Rectal smooth muscle tissue (tissue), 1 donor: ENCODE measurements around the gene SLC25A24.

ENCODE experiments used
- H3K27ac ChIP-seq: one replicate; pipeline ENCODE4 v1.7.0; 2013; ENCODE audit warnings: low read depth, low read length, inconsistent platforms
- H3K27me3 ChIP-seq: one replicate; pipeline ENCODE4 v1.7.0; 2013; ENCODE audit warnings: low read length; ENCODE audit not compliant: control insufficient read depth, insufficient read depth
- H3K36me3 ChIP-seq: one replicate; pipeline ENCODE4 v1.7.0; 2013; ENCODE audit warnings: low read length; ENCODE audit not compliant: control insufficient read depth, insufficient read depth
- H3K4me1 ChIP-seq: one replicate; pipeline ENCODE4 v1.7.0; 2013; ENCODE audit warnings: low read length; ENCODE audit not compliant: control insufficient read depth, insufficient read depth
- H3K4me3 ChIP-seq: one replicate; pipeline ENCODE4 v1.7.0; 2013; ENCODE audit warnings: low read length
- H3K9ac ChIP-seq: one replicate; pipeline ENCODE4 v1.7.0; 2013; ENCODE audit warnings: low read length

The SLC25A24 gene

DNA sequence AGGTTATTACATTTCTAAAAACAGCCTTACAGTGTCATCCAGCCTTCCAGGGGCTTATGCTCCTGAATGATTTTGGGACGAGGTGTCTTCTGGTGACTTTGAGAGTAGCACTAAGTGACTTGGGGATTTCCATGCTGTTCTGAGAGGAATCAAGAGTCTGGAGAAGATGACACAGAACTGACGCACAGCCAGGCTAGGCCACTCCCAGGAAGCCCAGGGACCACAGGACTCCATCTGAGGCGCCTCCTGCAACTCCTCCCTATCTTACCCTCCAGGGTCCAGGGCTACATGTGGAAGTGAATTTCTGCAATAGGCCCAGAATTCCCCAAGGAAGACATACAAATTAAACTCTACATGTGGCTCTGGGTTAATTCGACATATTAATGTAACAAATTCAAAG lies 92.5 kb downstream of the SLC25A24 start:
- no peaks in the 10 kb centered on the region for H3K27me3 ChIP-seq
- no peaks in the 10 kb centered on the region for H3K36me3 ChIP-seq
- no peak overlapping the region for H3K27ac ChIP-seq
- H3K9ac ChIP-seq, result no peak overlapping the region
- no peak overlapping the region for H3K4me3 ChIP-seq
- H3K4me1 ChIP-seq, result no peaks in the 10 kb centered on the region

GRCh38 chr1:108106775-108107174 lies 93.4 kb downstream of the SLC25A24 start:
- Histone ChIP-seq H3K4me1 (no peaks in the 10 kb centered on the region), H3K9ac (no peak overlapping the region), H3K27ac (no peak overlapping the region), H3K36me3 (no peaks in the 10 kb centered on the region), H3K27me3 (no peaks in the 10 kb centered on the region), H3K4me3 (no peak overlapping the region)

- H3K4me1 ChIP-seq, result no peaks in the 10 kb centered on the region
- no peak overlapping the region for H3K9ac ChIP-seq
- no peak overlapping the region for H3K27ac ChIP-seq
- no peaks in the 10 kb centered on the region for H3K36me3 ChIP-seq
- H3K27me3 ChIP-seq, result no peaks in the 10 kb centered on the region
- no peak overlapping the region for H3K4me3 ChIP-seq
These were observed 100.0 kb downstream of the SLC25A24 start for GRCh38 chr1:108100148-108100547.

- H3K9ac ChIP-seq, result no peak overlapping the region
- H3K27ac ChIP-seq, result no peak overlapping the region
- no peaks in the 10 kb centered on the region for H3K36me3 ChIP-seq
- H3K4me1 ChIP-seq, result no peaks in the 10 kb centered on the region
- H3K27me3 ChIP-seq, result no peaks in the 10 kb centered on the region
- no peak overlapping the region for H3K4me3 ChIP-seq
These were observed 103.1 kb downstream of the SLC25A24 start for GRCh38 chr1:108097018-108097417.

DNA sequence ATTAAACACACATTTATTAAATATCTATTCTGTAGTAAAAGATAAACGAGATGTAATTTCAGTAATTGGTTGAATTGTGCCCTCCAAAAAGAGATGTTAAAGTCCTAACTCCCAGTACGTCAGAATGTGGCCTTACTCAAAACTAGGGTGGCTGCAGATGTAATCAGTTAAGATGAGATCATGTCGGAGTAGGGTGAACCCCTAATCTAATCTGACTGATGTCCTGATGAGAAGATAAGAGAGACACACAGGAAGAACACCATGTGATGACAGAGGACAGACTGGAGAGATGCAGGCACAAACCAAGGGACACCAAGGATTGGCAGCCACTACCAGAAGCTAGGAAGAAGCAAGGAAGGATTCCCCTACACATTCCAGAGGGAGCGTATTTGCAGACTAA lies 104.1 kb downstream of the SLC25A24 start:
- Histone ChIP-seq H3K9ac (no peak overlapping the region), H3K4me3 (no peak overlapping the region), H3K27me3 (no peaks in the 10 kb centered on the region), H3K4me1 (no peaks in the 10 kb centered on the region), H3K27ac (no peak overlapping the region), H3K36me3 (no peaks in the 10 kb centered on the region)

GRCh38 chr1:108089477-108089876 lies 110.7 kb downstream of the SLC25A24 start:
- Histone ChIP-seq H3K27me3 (no peaks in the 10 kb centered on the region), H3K27ac (no peak overlapping the region), H3K9ac (no peak overlapping the region), H3K36me3 (no peaks in the 10 kb centered on the region), H3K4me3 (no peak overlapping the region), H3K4me1 (no peaks in the 10 kb centered on the region)

DNA sequence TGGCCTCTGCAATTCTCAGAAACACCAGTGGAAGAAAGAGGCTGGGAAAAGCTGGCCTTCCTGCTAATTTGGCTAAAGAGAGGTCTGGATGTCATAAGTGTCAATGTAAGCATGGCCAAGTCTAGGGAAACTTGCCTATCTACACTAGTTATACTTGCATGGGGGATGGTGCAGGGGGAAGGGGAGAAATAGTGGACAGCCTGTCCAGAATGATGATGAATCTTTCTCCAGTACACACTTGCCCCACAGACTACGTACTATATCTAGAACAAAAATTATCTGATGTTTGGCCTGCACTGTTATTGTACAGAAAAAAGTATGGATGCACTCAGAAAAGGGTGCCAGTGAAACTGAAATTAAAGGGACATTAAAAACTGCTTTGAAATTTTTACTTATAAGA lies 114.5 kb downstream of the SLC25A24 start:
- no peak overlapping the region for H3K9ac ChIP-seq
- no peaks in the 10 kb centered on the region for H3K4me1 ChIP-seq
- H3K27me3 ChIP-seq, result no peaks in the 10 kb centered on the region
- no peak overlapping the region for H3K4me3 ChIP-seq
- H3K27ac ChIP-seq, result no peak overlapping the region
- no peaks in the 10 kb centered on the region for H3K36me3 ChIP-seq

- H3K4me3 ChIP-seq, result no peak overlapping the region
- no peaks in the 10 kb centered on the region for H3K4me1 ChIP-seq
- H3K36me3 ChIP-seq, result no peaks in the 10 kb centered on the region
- H3K27ac ChIP-seq, result no peak overlapping the region
- no peak overlapping the region for H3K9ac ChIP-seq
- H3K27me3 ChIP-seq, result no peaks in the 10 kb centered on the region
These were observed 115.2 kb downstream of the SLC25A24 start for GRCh38 chr1:108084866-108085477.
